Smooth muscle cell of the umbilical artery (primary cell): ENCODE results near the gene EPRS1. TPM values are rescaled to one million over a fixed set of nuclear protein-coding genes. Genes with fewer than 3 reads are reported as not detected.

Experiments
- total RNA-seq: library from RNA; depleted of rRNA; stranded (reverse); fragments of >200 nt; gene quantifications from 2 replicates; pipeline ENCODE4 v1.2.3, GENCODE V29; 2014

The EPRS1 gene
- 209 and 288 TPM in 2 replicates for total RNA-seq

DNA sequence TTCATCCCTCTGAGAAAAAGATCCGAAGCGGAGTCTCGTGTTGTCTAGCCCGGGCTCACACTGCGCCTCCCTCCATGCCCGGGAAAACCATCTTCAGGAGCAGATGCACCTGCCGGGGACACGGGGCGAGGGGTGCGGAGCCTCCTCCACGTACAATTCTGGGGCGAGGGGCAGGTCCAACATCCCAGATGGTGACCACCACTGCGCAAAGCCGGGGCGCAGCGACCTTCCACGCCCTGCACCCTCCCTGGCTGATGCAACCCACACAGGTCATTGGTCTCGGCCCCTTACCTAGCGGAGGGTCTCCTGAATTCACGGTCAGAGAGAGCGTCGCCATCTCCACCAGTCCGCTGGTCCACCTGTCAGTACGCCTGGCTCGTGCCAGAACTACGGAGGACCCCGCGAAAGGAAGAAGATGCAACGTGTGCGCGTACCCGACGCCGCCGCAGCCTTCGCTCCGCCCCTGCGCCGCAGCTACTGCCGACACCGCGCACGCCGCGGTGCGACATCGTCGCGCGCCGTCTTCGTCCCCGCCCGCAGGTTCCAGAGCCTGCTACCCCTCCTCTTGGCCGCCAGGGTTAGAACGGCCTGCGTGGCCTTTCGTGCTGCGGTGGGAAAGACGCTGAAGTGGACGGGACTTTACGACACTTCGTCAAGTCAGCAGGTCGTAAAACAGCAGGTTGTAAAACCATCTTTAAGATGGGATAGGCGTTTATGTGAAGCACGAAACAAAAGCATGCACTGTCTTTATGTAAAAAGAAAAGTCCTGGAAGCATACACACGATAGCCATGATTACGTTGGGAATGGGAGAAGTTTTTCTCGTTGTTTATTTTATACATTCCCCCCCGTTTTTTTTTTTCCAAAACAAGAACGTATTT, at the start of gene EPRS1:
EPRS1 (minus strand) TSS at position 454 of the 879 bp plus-strand sequence; CDS start at position 337, 117 bp downstream.

DNA sequence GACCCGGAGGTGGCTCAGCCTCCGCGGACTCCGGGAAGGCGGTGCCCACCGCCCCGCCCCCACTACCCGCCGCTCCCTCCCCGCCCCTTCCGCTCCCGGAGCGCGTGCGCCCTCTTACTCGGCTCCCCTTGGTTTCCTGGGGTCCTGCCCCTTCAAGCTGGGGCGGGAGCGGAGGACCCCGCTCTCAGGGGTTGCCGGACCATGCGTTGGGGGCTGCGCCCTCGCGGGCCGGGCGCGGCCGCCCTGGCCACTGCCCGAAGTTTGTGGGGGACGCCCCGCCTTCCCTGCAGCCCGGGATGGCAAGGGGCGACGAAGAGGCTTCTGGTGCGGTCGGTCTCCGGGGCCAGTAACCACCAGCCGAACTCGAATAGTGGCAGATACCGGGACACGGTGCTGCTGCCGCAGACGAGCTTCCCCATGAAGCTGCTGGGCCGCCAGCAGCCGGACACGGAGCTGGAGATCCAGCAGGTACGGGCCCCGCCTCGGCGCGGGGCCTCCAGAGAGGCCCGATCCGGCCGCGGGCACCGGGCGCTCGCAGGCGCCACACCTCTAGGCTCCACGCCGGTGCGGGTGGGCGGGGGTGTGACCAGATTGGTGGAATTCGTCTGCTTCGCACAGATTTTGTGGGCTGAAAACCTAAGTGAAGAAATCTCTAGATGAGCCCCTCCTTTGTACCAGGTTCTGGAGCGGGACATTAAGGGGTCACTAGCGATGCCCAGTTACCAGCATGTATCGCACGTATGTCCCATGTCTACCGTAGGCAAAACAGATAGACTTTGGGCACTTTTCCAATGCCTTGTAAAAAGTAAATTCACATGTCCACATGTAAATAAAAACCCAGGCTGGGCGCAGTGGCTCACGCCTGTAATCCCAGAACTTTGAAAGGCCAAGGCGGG, 48.0 kb upstream of the EPRS1 start, which contains the start of gene IARS2:
IARS2 (plus strand) TSS at position 117 of the 896 bp plus-strand sequence; CDS start at position 202, 85 bp downstream.

DNA sequence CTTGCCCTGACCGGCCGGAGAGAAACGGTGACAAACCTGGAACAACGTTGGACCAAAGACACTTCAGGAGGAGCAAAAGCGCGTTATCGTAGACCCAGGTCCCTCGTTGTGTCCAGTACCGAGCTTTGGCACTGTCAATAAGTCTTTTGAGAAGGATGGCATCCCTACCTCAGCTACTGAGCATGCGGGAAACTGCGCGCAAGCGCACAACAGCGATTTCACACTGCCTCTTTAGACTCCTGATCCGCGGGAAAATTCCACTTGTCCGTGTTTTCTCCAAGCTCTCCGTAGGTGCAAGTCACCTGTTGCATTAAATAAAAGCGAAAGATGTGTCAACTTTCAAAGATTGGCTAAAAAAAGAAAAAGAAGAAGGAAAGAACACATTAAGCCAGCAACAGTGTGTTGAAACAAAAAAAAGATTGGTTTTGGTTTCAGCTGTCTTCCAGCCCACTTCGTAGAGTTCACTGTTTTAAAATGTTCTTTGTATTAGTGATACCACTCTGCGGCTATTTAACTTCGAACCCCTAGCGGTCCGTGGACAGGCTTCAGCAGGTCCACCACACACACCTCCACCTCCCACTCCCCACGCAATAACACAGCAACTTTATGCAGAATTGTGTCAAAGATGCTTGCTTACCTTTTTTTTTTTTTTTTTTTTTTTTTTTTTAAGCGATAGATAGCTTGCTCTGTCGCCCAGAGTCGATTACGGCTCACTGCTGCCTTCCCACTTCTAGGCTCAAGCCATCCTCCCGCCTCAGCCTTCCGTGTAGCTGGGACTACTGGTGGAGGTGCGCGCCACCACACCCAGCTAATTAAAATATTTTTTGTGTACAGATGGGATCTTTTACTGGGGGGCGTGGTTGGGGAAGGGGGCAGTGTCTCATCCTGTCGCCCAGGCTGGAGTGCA, 43.6 kb upstream of the EPRS1 start, which contains the start of gene BPNT1:
BPNT1 (minus strand) TSS at position 139 of the 907 bp plus-strand sequence. CDS start 9,942 bp downstream, outside the sequence.

Other genes starting within 250 kb of the EPRS1 start
- under 0.01 TPM in 1 of 2 replicates, not detected in the other for gene SLC30A10, start 117.9 kb downstream of the EPRS1 start, total RNA-seq
- gene BPNT1, start 43.3 kb upstream of the EPRS1 start, total RNA-seq = 27.0 and 28.6 TPM in 2 replicates
- 95.6 and 115 TPM in 2 replicates for gene IARS2, start 47.6 kb upstream of the EPRS1 start, total RNA-seq
- gene RAB3GAP2, start 225.9 kb upstream of the EPRS1 start, total RNA-seq = 52.6 and 58.7 TPM in 2 replicates